GM21825 (cell line): Measurements from ENCODE around the gene KCNK10.

ENCODE experiments used
- ATAC-seq: cut with Tn5 transposase; IDR thresholded peaks from one replicate; pipeline ENCODE4 v1.9.1; 2021; ENCODE audit warnings: mild to moderate bottlenecking, moderate library complexity; ENCODE audit not compliant: unreplicated experiment

The KCNK10 gene

GRCh38 chr14:88233915-88234314 is 89.2 kb downstream of the KCNK10 start:
- ATAC-seq: no peak

GRCh38 chr14:88232771-88233170 is 90.3 kb downstream of the KCNK10 start:
- no peak for ATAC-seq

GRCh38 chr14:88231603-88232002 is 91.5 kb downstream of the KCNK10 start:
- ATAC-seq: no peak

GRCh38 chr14:88229428-88229827 is 93.6 kb downstream of the KCNK10 start:
- ATAC-seq: no peak

GRCh38 chr14:88228522-88229236 is 94.4 kb downstream of the KCNK10 start:
- no peak for ATAC-seq

GRCh38 chr14:88227693-88228092 is 95.4 kb downstream of the KCNK10 start:
- no peak for ATAC-seq

GRCh38 chr14:88225721-88226120 is 97.3 kb downstream of the KCNK10 start:
- no peak for ATAC-seq

- no peak for ATAC-seq
Measured at GRCh38 chr14:88218119-88218915, 104.8 kb downstream of the KCNK10 start.

GRCh38 chr14:88212691-88213090 is 110.4 kb downstream of the KCNK10 start:
- no peak for ATAC-seq

- ATAC-seq: no peak
Measured at GRCh38 chr14:88210426-88210825, 112.6 kb downstream of the KCNK10 start.

GRCh38 chr14:88209273-88209672 is 113.8 kb downstream of the KCNK10 start:
- ATAC-seq: no peak

GRCh38 chr14:88208858-88209257 is 114.2 kb downstream of the KCNK10 start:
- ATAC-seq: no peak

- no peak for ATAC-seq
Measured at GRCh38 chr14:88204221-88204620, 118.8 kb downstream of the KCNK10 start.

GRCh38 chr14:88203291-88203690 is 119.8 kb downstream of the KCNK10 start:
- ATAC-seq: no peak

GRCh38 chr14:88202286-88202685 is 120.8 kb downstream of the KCNK10 start:
- ATAC-seq: no peak

- no peak for ATAC-seq
Measured at GRCh38 chr14:88201851-88202250, 121.2 kb downstream of the KCNK10 start.

- ATAC-seq: no peak
Measured at GRCh38 chr14:88199882-88200281, 123.2 kb downstream of the KCNK10 start.

- ATAC-seq: no peak
Measured at GRCh38 chr14:88198446-88198845, 124.6 kb downstream of the KCNK10 start.

- ATAC-seq: no peak
Measured at GRCh38 chr14:88196925-88197324, 126.1 kb downstream of the KCNK10 start.

- no peak for ATAC-seq
Measured at GRCh38 chr14:88196116-88196890, 126.8 kb downstream of the KCNK10 start.

- no peak for ATAC-seq
Measured at GRCh38 chr14:88195676-88196075, 127.4 kb downstream of the KCNK10 start.

GRCh38 chr14:88194531-88194930 is 128.5 kb downstream of the KCNK10 start:
- no peak for ATAC-seq
